Measurements from ENCODE around the gene CNTN6.

GRCh38 chr3:1055870-1056269 is 37.0 kb upstream of the CNTN6 start:
- TF ChIP-seq POLR2AphosphoS5 (IDR thresholded peaks at IDR 0.05; ENCODE audit: low read depth, low read length) (no peak), TAF1 (IDR thresholded peaks at IDR 0.05; ENCODE audit: low read depth, low read length) (no peak), POLR2A (IDR thresholded peaks at IDR 0.05; ENCODE audit: low read depth, low read length) (no peak)

All from GM12891 (cell line).